A673 (cell line): ENCODE data around the gene ASB8. TPM values are rescaled to one million over a fixed set of nuclear protein-coding genes. Genes with fewer than 3 reads are reported as not detected.

Experiments
- BruUV-seq: library from RNA; stranded (reverse); fragments of 400-500 nt; replicated peaks from 2 replicates; lab custom pipeline; 2021; lab: Mats Ljungman, UMichigan
- CTCF ChIA-PET: fragments of 300-600 bp; sonication (Branson Sonifier 250); formaldehyde crosslinking; loops from one replicate; lab custom pipeline; 2022; ENCODE audit warnings: antibody characterized with exemption; lab: Charles Lee
- POLR2A ChIA-PET: fragments of 300-600 bp; sonication (Branson Sonifier 250); formaldehyde crosslinking; loops from one replicate; lab custom pipeline; 2022; ENCODE audit warnings: antibody characterized with exemption; ENCODE audit not compliant: low non-redundant PET; lab: Charles Lee
- DNase-seq: peaks from one replicate; pipeline ENCODE4 v3.0.0-alpha.2; 2015; ENCODE audit warnings: low spot score
- H3K27ac ChIP-seq: fragments of 200-600 bp; sonication (generic); 2 replicates; pipeline ENCODE4 v1.5.1; 2016; ENCODE audit warnings: mixed run types, low read depth, mild to moderate bottlenecking, mixed read lengths, antibody characterized with exemption, low read length; ENCODE audit not compliant: poor library complexity, severe bottlenecking
- H3K27me3 ChIP-seq: fragments of 200-600 bp; sonication (generic); replicated peaks from 2 replicates; pipeline ENCODE4 v1.6.1; 2017; ENCODE audit warnings: mixed run types, low read depth, mild to moderate bottlenecking, mixed read lengths, antibody characterized with exemption, low read length; ENCODE audit not compliant: insufficient read depth, poor library complexity
- H3K36me3 ChIP-seq: fragments of 200-600 bp; sonication (generic); 2 replicates; pipeline ENCODE4 v1.6.1; 2016; ENCODE audit warnings: mixed run types, mild to moderate bottlenecking, mixed read lengths, antibody characterized with exemption, low read length; ENCODE audit not compliant: insufficient read depth, poor library complexity, severe bottlenecking
- H3K4me1 ChIP-seq: fragments of 200-600 bp; sonication (generic); 2 replicates; pipeline ENCODE4 v1.6.1; 2017; ENCODE audit warnings: mixed run types, mild to moderate bottlenecking, mixed read lengths, antibody characterized with exemption, low read length; ENCODE audit not compliant: insufficient read depth, poor library complexity, severe bottlenecking
- H3K4me3 ChIP-seq: fragments of 200-600 bp; sonication (generic); 2 replicates; pipeline ENCODE4 v1.5.1; 2016; ENCODE audit warnings: low read depth, mixed run types, mild to moderate bottlenecking, mixed read lengths, low read length; ENCODE audit not compliant: poor library complexity, severe bottlenecking
- H3K9me3 ChIP-seq: fragments of 200-600 bp; sonication (generic); 2 replicates; pipeline ENCODE4 v1.6.1; 2016; ENCODE audit warnings: mixed run types, low read depth, mild to moderate bottlenecking, mixed read lengths, antibody characterized with exemption, low read length; ENCODE audit not compliant: poor library complexity, severe bottlenecking
- EZH2 ChIP-seq: fragments of 200-600 bp; sonication (generic); IDR thresholded peaks from 2 replicates; pipeline ENCODE4 v1.6.1; 2017; ENCODE audit warnings: borderline replicate concordance, low read depth, mild to moderate bottlenecking, mixed read lengths, antibody characterized with exemption, low read length; ENCODE audit not compliant: poor library complexity, severe bottlenecking
- intact Hi-C: fragments of 100-400 bp; cut with micrococcal nuclease; formaldehyde crosslinking; loops from one replicate; pipeline ENCODE4 v1.10.0; 2022; ENCODE audit not compliant: unreplicated experiment
- total RNA-seq: library from RNA; stranded (reverse); gene quantifications from 2 replicates; pipeline ENCODE4 v1.2.3, GENCODE V29; 2021
- TF ChIP-seq, protein P1 (sequence below): fragments of 300-800, 200-600 bp; sonication (generic); conservative IDR thresholded peaks from 2 replicates; pipeline ENCODE4 v1.5.1; 2017; ENCODE audit warnings: low read depth, mild to moderate bottlenecking, antibody characterized with exemption, low read length, moderate library complexity, mixed read lengths

ASB8 gene
- total RNA-seq, 1 experiment from 2014 or later, result 23.5 TPM

DNA sequence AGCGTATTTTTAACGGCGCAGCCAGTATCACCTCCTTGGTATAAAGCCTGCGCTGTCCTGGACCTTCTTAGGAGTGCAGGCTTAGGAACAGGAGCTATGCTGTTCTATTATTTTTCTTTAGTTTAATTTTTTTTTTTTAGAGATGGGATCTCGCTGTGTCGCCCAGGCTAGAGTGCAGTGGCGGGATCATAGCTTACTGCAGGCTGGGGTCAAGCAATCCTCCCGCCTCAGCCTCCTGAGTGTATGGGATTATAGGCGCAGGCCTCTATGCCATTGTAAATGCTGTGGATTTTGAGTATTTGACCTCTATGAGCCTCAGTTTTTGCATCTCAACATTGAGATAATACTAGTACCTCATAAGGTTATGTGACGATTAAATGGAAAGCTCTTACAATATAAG, 41.7 kb upstream of the ASB8 start:
- DNase-seq, result no peak
- no peaks in the 10 kb centered on the region for H3K9me3 ChIP-seq
- no peak for TF ChIP-seq EZH2
- TF ChIP-seq, protein P1, sequence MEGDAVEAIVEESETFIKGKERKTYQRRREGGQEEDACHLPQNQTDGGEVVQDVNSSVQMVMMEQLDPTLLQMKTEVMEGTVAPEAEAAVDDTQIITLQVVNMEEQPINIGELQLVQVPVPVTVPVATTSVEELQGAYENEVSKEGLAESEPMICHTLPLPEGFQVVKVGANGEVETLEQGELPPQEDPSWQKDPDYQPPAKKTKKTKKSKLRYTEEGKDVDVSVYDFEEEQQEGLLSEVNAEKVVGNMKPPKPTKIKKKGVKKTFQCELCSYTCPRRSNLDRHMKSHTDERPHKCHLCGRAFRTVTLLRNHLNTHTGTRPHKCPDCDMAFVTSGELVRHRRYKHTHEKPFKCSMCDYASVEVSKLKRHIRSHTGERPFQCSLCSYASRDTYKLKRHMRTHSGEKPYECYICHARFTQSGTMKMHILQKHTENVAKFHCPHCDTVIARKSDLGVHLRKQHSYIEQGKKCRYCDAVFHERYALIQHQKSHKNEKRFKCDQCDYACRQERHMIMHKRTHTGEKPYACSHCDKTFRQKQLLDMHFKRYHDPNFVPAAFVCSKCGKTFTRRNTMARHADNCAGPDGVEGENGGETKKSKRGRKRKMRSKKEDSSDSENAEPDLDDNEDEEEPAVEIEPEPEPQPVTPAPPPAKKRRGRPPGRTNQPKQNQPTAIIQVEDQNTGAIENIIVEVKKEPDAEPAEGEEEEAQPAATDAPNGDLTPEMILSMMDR, result no peak
- no peaks in the 10 kb centered on the region for H3K36me3 ChIP-seq
- intact Hi-C loops, result no loop called here
- ChIA-PET POLR2A (no interaction called here), CTCF (no interaction called here)
- H3K4me1 ChIP-seq, result peaks cover 8% of the 10 kb centered on the region
- no TSS peak for BruUV-seq
- no peak overlapping the region for H3K4me3 ChIP-seq
- H3K27ac ChIP-seq, result no peak overlapping the region
- H3K27me3 ChIP-seq, result no peaks in the 10 kb centered on the region

GRCh38 chr12:48198672-48198971, 41.3 kb upstream of the ASB8 start:
- Histone ChIP-seq H3K4me3 (no peak overlapping the region), H3K27ac (no peak overlapping the region), H3K9me3 (no peaks in the 10 kb centered on the region), H3K4me1 (peaks cover 8% of the 10 kb centered on the region), H3K36me3 (no peaks in the 10 kb centered on the region), H3K27me3 (no peaks in the 10 kb centered on the region)
- intact Hi-C loops, result no loop called here
- no TSS peak for BruUV-seq
- ChIA-PET POLR2A (no interaction called here), CTCF (no interaction called here)
- no peak for DNase-seq
- TF ChIP-seq, protein P1, result no peak
- no peak for TF ChIP-seq EZH2

GRCh38 chr12:48197971-48198671, 40.8 kb upstream of the ASB8 start:
- ChIA-PET POLR2A (no interaction called here), CTCF (no interaction called here)
- Histone ChIP-seq H3K9me3 (no peaks in the 10 kb centered on the region), H3K4me1 (peaks cover 8% of the 10 kb centered on the region), H3K27me3 (no peaks in the 10 kb centered on the region), H3K27ac (no peak overlapping the region), H3K36me3 (no peaks in the 10 kb centered on the region), H3K4me3 (no peak overlapping the region)
- TF ChIP-seq, protein P1, result no peak
- TF ChIP-seq EZH2, result no peak
- no TSS peak for BruUV-seq
- intact Hi-C loops, result no loop called here
- no peak for DNase-seq
